ENCODE data around the gene AEN. TPM values are rescaled to one million over a fixed set of nuclear protein-coding genes. Genes with fewer than 3 reads are reported as not detected.

AEN gene
- total and polyA plus RNA-seq, 2 donors (not counting 3 experiments of a cell fraction or from before 2014, with no cell fraction given), result 34.2 to 35.6 TPM

GRCh38 chr15:88624156-88624970 is 3.2 kb downstream of the AEN start:
- Histone ChIP-seq H3K4me1 (ENCODE audit: control insufficient read depth, extremely low read depth, insufficient read depth, low read length) (peaks cover 36% of the 10 kb centered on the region), H3K9me1 (replicated peaks; ENCODE audit: control insufficient read depth, extremely low read depth, insufficient read depth, low read length) (no peaks in the 10 kb centered on the region), H3K27me3 (ENCODE audit: control insufficient read depth in 2 of 2, insufficient read depth in 2 of 2, low read length in 2 of 2) (no peaks in the 10 kb centered on the region), H3K27ac (ENCODE audit: insufficient read depth, low read depth, low read length) (peak overlapping the region; percentile 44), H3K36me3 (ENCODE audit: control insufficient read depth in 2 of 2, extremely low read depth in 1 of 2, insufficient read depth in 2 of 2, low read length in 2 of 2) (peaks cover 10 to 19% of the 10 kb centered on the region in 2 experiments), H3K79me2 (ENCODE audit: control insufficient read depth, insufficient read depth, low read length) (peaks cover 82% of the 10 kb centered on the region), H3K4me3 (replicated peaks in 1 of 3; ENCODE audit: insufficient read depth in 1 of 3, low read depth in 1 of 3, low read length in 3 of 3) (no peak overlapping the region), H2AFZ (ENCODE audit: low read depth, low read length) (no peak overlapping the region), H4K20me1 (replicated peaks; ENCODE audit: control insufficient read depth, extremely low read depth, insufficient read depth, low read length) (no peaks in the 10 kb centered on the region), H3K4me2 (ENCODE audit: insufficient read depth, low read length) (peak overlapping the region; percentile 84), H3K9me3 (replicated peaks; ENCODE audit: control insufficient read depth, insufficient read depth, low read length) (no peaks in the 10 kb centered on the region), H3K9ac (replicated peaks; ENCODE audit: extremely low read depth, insufficient read depth, low read length) (peak overlapping the region; percentile 6)
- DNase-seq (ENCODE audit: low read depth, low spot score), result peak; percentile 81
- intact Hi-C loops (cut with micrococcal nuclease) (loop anchor here (1.0 to 10.0 kb wide), 9 partner anchors 77 to 710 kb away; partner anchors contain the start of genes MRPL46, MRPS11 and POLG), dilution Hi-C loops (cut with MboI; ENCODE audit: extremely low pct_ligation_motif_present, low sequenced_read_pairs) (no loop called here)
- CTCF ChIA-PET, result interaction anchor here (0.6 to 2.7 kb wide), 35 partner anchors 9 to 547 kb away, joined by 3 to 69 read pairs (median 5); partner anchors contain the start of genes HAPLN3, MFGE8, MRPL46 and MRPS11
- peak; percentile 80 for FAIRE-seq
- TF ChIP-seq MAX (IDR thresholded peaks at IDR 0.05; ENCODE audit: insufficient read depth, insufficient read length) (no peak), POLR2A (IDR thresholded peaks at IDR 0.05; ENCODE audit: low read depth, low read length) (peak; percentile 40), JUN (IDR thresholded peaks at IDR 0.05; ENCODE audit: borderline replicate concordance, insufficient read depth, insufficient read length, low read depth) (no peak), MYC (IDR thresholded peaks at IDR 0.05; ENCODE audit: low read depth, low read length) (no peak), GATA2 (IDR thresholded peaks at IDR 0.05; ENCODE audit: insufficient read depth, insufficient read length, low read depth, low read length) (no peak), CTCF (IDR thresholded peaks at IDR 0.05; ENCODE audit: extremely low read depth in 1 of 2, insufficient read depth in 1 of 2, low read depth in 1 of 2, low read length in 2 of 2) (peak; percentile 31 to 44), FOS (IDR thresholded peaks at IDR 0.05; ENCODE audit: borderline replicate concordance, insufficient read depth, low read length) (no peak)
- POLR2A ChIA-PET, result interaction anchor here (0.6 to 1.4 kb wide), 2 partner anchors 10 to 14 kb away, joined by 4 to 8 read pairs; partner anchors contain the start of gene ISG20
- BruUV-seq (replicated peaks), result no TSS peak
